Left renal cortex interstitium (tissue), 4 donors: ENCODE measurements around the gene APRT. TPM values are rescaled to one million over a fixed set of nuclear protein-coding genes. Genes with fewer than 3 reads are reported as not detected.
"Not testable (repeated sequence)": the region's sequence is repeated elsewhere in the genome, so short reads cannot be mapped to it uniquely, and the experiment has no call there.

ENCODE experiments used
- DNase-seq, 4 donors: peaks; one replicate each; pipeline ENCODE4 v3.0.0-alpha.2; 2013; ENCODE audit warnings: low read depth in 4 of 4, low spot score in 2 of 4, missing footprints in 1 of 4
- polyA plus RNA-seq, 4 donors: library from polyadenylated mRNA; unstranded; fragments of 120-200 nt; gene quantifications; one replicate each; pipeline ENCODE4 v1.2.1, GENCODE V29; 2013; ENCODE audit not compliant: insufficient read length in 4 of 4

APRT gene
- polyA plus RNA-seq, 4 donors: 74.9 to 122 (median 104) TPM

GRCh38 chr16:88824256-88825077, 12.7 kb upstream of the APRT start:
- no peak for DNase-seq

GRCh38 chr16:88823646-88824045, 11.9 kb upstream of the APRT start:
- DNase-seq: not testable (repeated sequence)

GRCh38 chr16:88822281-88823040, 10.7 kb upstream of the APRT start:
- DNase-seq: no peak

- DNase-seq: no peak
Observed at GRCh38 chr16:88821168-88821850, 9.6 kb upstream of the APRT start.

GRCh38 chr16:88820385-88821025, 8.8 kb upstream of the APRT start:
- no peak for DNase-seq

- no peak for DNase-seq
Observed at GRCh38 chr16:88819126-88819525, 7.4 kb upstream of the APRT start.

GRCh38 chr16:88818575-88818874, 6.8 kb upstream of the APRT start:
- no peak for DNase-seq

GRCh38 chr16:88817785-88818574, 6.3 kb upstream of the APRT start:
- DNase-seq: no peak

GRCh38 chr16:88816736-88817535, 5.2 kb upstream of the APRT start:
- DNase-seq: no peak

GRCh38 chr16:88815901-88816589, 4.3 kb upstream of the APRT start:
- DNase-seq: no peak

GRCh38 chr16:88815227-88815626, 3.5 kb upstream of the APRT start:
- DNase-seq: no peak

- no peak for DNase-seq
Observed at GRCh38 chr16:88814144-88814502, 2.4 kb upstream of the APRT start.

GRCh38 chr16:88813269-88814143, 1.8 kb upstream of the APRT start:
- DNase-seq: no peak

- no peak for DNase-seq
Observed at GRCh38 chr16:88812513-88813268, 963 bp upstream of the APRT start.

GRCh38 chr16:88810912-88811768, 588 bp downstream of the APRT start:
- no peak for DNase-seq

GRCh38 chr16:88810166-88810911, 1.4 kb downstream of the APRT start:
- no peak for DNase-seq
